GM23248 (cell line): ENCODE measurements around the gene SPRR2D. TPM values are rescaled to one million over a fixed set of nuclear protein-coding genes. Genes with fewer than 3 reads are reported as not detected.

Experiments used
- DNase-seq: peaks from one replicate; pipeline ENCODE4 v3.0.0-alpha.2; 2015
- H2AFZ ChIP-seq: fragments of 200-600 bp; sonication (generic); 2 replicates; pipeline ENCODE4 v1.6.1; 2016; ENCODE audit warnings: antibody characterized with exemption
- H3F3A ChIP-seq: fragments of 200-600 bp; sonication (generic); 2 replicates; pipeline ENCODE4 v1.6.1; 2016; ENCODE audit warnings: mild to moderate bottlenecking, antibody characterized with exemption, mixed run types; ENCODE audit not compliant: insufficient read depth
- H3K27ac ChIP-seq: fragments of 200-600 bp; sonication (generic); 2 replicates; pipeline ENCODE4 v1.5.1; 2016; ENCODE audit warnings: mild to moderate bottlenecking
- H3K27me3 ChIP-seq: fragments of 200-600 bp; sonication (generic); replicated peaks from 2 replicates; pipeline ENCODE4 v1.6.1; 2016; ENCODE audit warnings: mild to moderate bottlenecking; ENCODE audit not compliant: insufficient read depth
- H3K36me3 ChIP-seq: fragments of 200-600 bp; sonication (generic); 2 replicates; pipeline ENCODE4 v1.6.1; 2016; ENCODE audit warnings: low read depth, mild to moderate bottlenecking
- H3K4me1 ChIP-seq: fragments of 200-600 bp; sonication (generic); 2 replicates; pipeline ENCODE4 v1.6.1; 2016; ENCODE audit warnings: mild to moderate bottlenecking; ENCODE audit not compliant: insufficient read depth
- H3K4me2 ChIP-seq: fragments of 200-600 bp; sonication (generic); one replicate; pipeline ENCODE4 v1.6.1; 2016; ENCODE audit warnings: mild to moderate bottlenecking; ENCODE audit not compliant: unreplicated experiment
- H3K4me3 ChIP-seq: fragments of 200-600 bp; sonication (generic); 2 replicates; pipeline ENCODE4 v1.5.1; 2016; ENCODE audit warnings: mild to moderate bottlenecking
- H3K79me2 ChIP-seq: fragments of 200-600 bp; sonication (generic); 2 replicates; pipeline ENCODE4 v1.6.1; 2016; ENCODE audit warnings: mild to moderate bottlenecking; ENCODE audit not compliant: insufficient read depth
- H3K9ac ChIP-seq: fragments of 200-600 bp; sonication (generic); 2 replicates; pipeline ENCODE4 v1.6.1; 2016; ENCODE audit warnings: mild to moderate bottlenecking
- H3K9me2 ChIP-seq: fragments of 200-600 bp; sonication (generic); 2 replicates; pipeline ENCODE4 v1.6.1; 2016; ENCODE audit warnings: mixed run types, mild to moderate bottlenecking, moderate library complexity; ENCODE audit not compliant: insufficient read depth
- H3K9me3 ChIP-seq: fragments of 200-600 bp; sonication (generic); one replicate; pipeline ENCODE4 v1.6.1; 2017; ENCODE audit warnings: low read depth
- H4K20me1 ChIP-seq: fragments of 200-600 bp; sonication (generic); 2 replicates; pipeline ENCODE4 v1.6.0; 2016; ENCODE audit not compliant: insufficient read depth
- EZH2 ChIP-seq: fragments of 200-600 bp; sonication (generic); IDR thresholded peaks from 2 replicates; pipeline ENCODE4 v1.6.1; 2018; ENCODE audit warnings: antibody characterized with exemption, mild to moderate bottlenecking; ENCODE audit not compliant: insufficient read depth, poor library complexity, severe bottlenecking
- EZH2phosphoT487 ChIP-seq: fragments of 200-600 bp; sonication (generic); IDR thresholded peaks from 2 replicates; pipeline ENCODE4 v1.6.1; 2018; ENCODE audit warnings: antibody characterized with exemption, moderate library complexity, mild to moderate bottlenecking, low read depth; ENCODE audit not compliant: insufficient read depth
- WGBS, 2 experiments: methylation state at CpG; one replicate each; pipeline ENCODE4 v1.1.6; 2015 to 2017; ENCODE audit warnings: low lambda C conversion rate in 2 of 2, low coverage in 1 of 2; ENCODE audit errors: missing lambda C conversion rate in 2 of 2; 5-methylcytosine and 5-hydroxymethylcytosine counted together
- in situ Hi-C: fragments of 300-500 bp; cut with MboI; formaldehyde crosslinking; loops from 2 replicates; pipeline ENCODE4 v1.15.0; 2020
- polyA plus RNA-seq: library from polyadenylated mRNA; unstranded; fragments of >200 nt; fragmentation: Nextera tagmentation; extraction: Ambion mirVana; gene quantifications from 2 replicates; pipeline ENCODE4 v1.2.1, GENCODE V29; 2016
- total RNA-seq: library from RNA; depleted of rRNA; stranded (reverse); fragments of >200 nt; shearing (Covaris generic); gene quantifications from 2 replicates; pipeline ENCODE4 v1.2.3, GENCODE V29; 2014; rRNA removed

SPRR2D gene
- total RNA-seq, result not detected in 2 replicates
- not detected in 2 replicates for polyA plus RNA-seq

DNA sequence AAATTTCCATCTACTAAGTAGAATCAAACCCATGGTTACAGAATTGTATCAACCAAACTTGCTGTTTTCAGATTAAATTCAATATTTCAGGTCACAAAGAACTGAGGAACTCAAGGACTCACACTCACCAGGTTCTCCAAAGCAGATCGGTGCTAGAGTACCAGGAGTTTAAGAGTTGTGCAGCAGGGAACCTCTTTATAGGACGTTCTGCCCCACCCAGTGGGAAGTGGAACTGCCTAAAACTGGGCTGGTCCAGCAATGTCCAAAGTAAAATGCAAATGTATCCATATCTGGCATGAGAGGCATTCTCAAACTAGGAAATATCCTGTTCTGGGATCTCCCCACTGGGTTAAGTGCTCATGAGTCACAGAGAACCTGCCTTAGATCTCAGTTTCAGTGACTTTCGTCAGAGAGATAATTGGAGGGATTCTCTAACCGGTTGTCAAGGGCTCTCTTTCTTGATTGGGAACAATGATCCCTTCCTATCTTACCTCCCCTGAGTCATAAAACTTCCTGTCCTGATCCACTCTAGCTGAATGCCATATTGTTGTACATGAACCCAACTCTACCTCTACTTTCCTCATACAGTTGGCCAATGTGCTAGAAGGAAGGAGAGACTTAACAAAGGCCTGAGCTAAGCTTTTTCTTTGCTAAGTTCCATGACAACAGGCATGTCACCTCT is at the start of gene SPRR2D:
Gene SPRR2D (minus strand): TSS at position 171 of the 682 bp plus-strand sequence. CDS start 774 bp downstream, outside the sequence.
- no peak within 1 kb of the TSS for H3K27ac ChIP-seq
- no peaks in the 10 kb centered on the region for H3F3A ChIP-seq
- H4K20me1 ChIP-seq, result no peaks in the 10 kb centered on the region
- 25 to 37% methylated on average over 4 of the region's 4 CpGs for WGBS, 2 experiments
- no peak within 1 kb of the TSS for H3K9ac ChIP-seq
- no peaks in the 10 kb centered on the region for H3K36me3 ChIP-seq
- H3K79me2 ChIP-seq, result no peaks in the 10 kb centered on the region
- TF ChIP-seq EZH2 (no peak), EZH2phosphoT487 (no peak)
- no peak within 1 kb of the TSS for H3K4me2 ChIP-seq
- no peaks in the 10 kb centered on the region for H3K9me3 ChIP-seq
- no peak within 1 kb of the TSS for H2AFZ ChIP-seq
- H3K9me2 ChIP-seq, result no peaks in the 10 kb centered on the region
- peaks cover 10% of the 10 kb centered on the region for H3K27me3 ChIP-seq
- no peak for DNase-seq
- in situ Hi-C loops, result no loop called here
- H3K4me3 ChIP-seq, result no peak within 1 kb of the TSS
- H3K4me1 ChIP-seq, result no peaks in the 10 kb centered on the region

DNA sequence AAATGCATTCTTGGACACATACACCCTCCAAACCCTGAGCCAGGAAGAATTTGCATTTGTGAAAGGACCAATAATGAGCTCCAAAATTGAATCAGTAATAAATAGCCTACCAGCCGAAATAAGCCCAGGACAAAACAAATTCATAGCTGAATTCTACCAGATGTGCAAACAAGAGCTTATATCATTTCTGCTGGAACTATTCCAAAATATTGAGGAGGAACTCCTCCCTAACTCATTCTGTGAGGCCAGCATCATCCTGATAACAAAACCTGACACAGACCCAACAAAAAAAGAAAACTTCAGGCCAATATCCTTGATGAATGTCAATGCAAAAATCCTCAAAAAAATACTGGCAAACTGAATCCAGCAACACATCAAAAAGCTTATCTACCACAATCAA is 46.7 kb upstream of the SPRR2D start:
- no peak overlapping the region for H3K4me3 ChIP-seq
- H3K9me3 ChIP-seq, result no peaks in the 10 kb centered on the region
- in situ Hi-C loops, result no loop called here
- H2AFZ ChIP-seq, result no peak overlapping the region
- H4K20me1 ChIP-seq, result no peaks in the 10 kb centered on the region
- no peaks in the 10 kb centered on the region for H3K79me2 ChIP-seq
- TF ChIP-seq EZH2 (no peak), EZH2phosphoT487 (no peak)
- H3K9me2 ChIP-seq, result no peaks in the 10 kb centered on the region
- no peak overlapping the region for H3K27ac ChIP-seq
- 20 to 34% methylated on average over 1 of the region's 1 CpG for WGBS, 2 experiments
- H3K4me2 ChIP-seq, result no peak overlapping the region
- H3F3A ChIP-seq, result no peaks in the 10 kb centered on the region
- no peaks in the 10 kb centered on the region for H3K4me1 ChIP-seq
- no peaks in the 10 kb centered on the region for H3K36me3 ChIP-seq
- no peak for DNase-seq
- H3K9ac ChIP-seq, result no peak overlapping the region
- H3K27me3 ChIP-seq, result no peaks in the 10 kb centered on the region

GRCh38 chr1:153081736-153082135 is 40.8 kb upstream of the SPRR2D start:
- in situ Hi-C loops, result no loop called here

DNA sequence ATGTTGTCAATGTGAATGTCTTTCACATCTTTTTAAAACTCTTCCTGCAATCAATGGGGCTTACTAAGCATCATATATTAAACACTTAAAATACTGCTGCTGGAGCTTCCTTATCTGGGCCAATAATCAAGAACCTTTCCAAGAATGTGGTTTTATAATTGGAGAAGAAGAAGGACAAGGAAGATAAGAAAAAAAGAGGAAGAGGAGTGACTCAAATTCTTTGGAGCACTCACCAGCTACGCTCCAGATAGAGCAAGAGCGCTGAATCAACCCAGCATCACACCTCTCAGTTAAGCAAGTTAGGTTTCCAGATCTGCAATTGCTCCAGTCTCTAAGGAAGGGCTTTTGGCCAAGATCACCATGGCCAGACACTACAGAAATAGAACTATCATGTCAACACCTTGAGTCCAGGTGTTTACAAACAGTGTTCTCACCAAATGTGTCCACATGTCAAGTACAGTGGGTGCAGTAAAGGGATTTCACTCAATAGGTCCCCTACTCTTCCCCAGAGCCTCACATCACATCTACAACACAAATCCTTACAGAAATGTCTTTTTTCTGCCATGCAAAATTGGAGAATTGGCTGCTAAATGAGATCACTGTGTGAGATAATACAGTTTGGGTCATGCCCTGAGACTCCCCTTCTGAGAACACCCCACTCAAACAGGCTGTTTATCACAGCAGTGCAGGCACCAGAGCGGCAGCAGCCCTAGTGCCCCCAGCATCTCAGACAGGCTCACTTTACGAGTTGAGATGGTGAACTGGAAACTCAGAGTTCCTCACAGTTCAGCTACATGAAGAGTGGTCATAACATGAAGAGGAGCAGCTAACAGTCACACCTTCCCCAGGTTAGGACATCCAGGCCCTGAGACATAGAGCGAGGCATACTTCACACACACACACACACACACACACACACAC is 32.1 kb upstream of the SPRR2D start:
- TF ChIP-seq EZH2 (no peak), EZH2phosphoT487 (no peak)
- Histone ChIP-seq H3K27me3 (peaks cover 3% of the 10 kb centered on the region; the same call in 1 of the 2 replicates), H3K4me1 (no peaks in the 10 kb centered on the region), H3K9me2 (no peaks in the 10 kb centered on the region), H3K79me2 (no peaks in the 10 kb centered on the region), H3K9ac (no peak overlapping the region), H3K36me3 (no peaks in the 10 kb centered on the region), H3K4me2 (no peak overlapping the region), H2AFZ (no peak overlapping the region), H3F3A (no peaks in the 10 kb centered on the region), H3K4me3 (no peak overlapping the region), H3K9me3 (no peaks in the 10 kb centered on the region), H3K27ac (no peak overlapping the region), H4K20me1 (no peaks in the 10 kb centered on the region)
- in situ Hi-C loops, result no loop called here
- 21% methylated on average over 5 of the region's 5 CpGs for WGBS, 2 experiments
- DNase-seq, result no peak

More at GRCh38 chr1:153081736-153082135, 40.8 kb upstream of the SPRR2D start:
- Histone ChIP-seq H3K27me3 (no peaks in the 10 kb centered on the region), H3K9me2 (no peaks in the 10 kb centered on the region), H3K79me2 (no peaks in the 10 kb centered on the region), H2AFZ (no peak overlapping the region), H3K4me3 (no peak overlapping the region), H3K4me2 (no peak overlapping the region), H4K20me1 (no peaks in the 10 kb centered on the region), H3K27ac (no peak overlapping the region), H3K9ac (no peak overlapping the region), H3K36me3 (no peaks in the 10 kb centered on the region), H3K9me3 (no peaks in the 10 kb centered on the region), H3K4me1 (no peaks in the 10 kb centered on the region), H3F3A (no peaks in the 10 kb centered on the region)
- no peak for TF ChIP-seq EZH2
- no peak for TF ChIP-seq EZH2phosphoT487
- DNase-seq, result no peak
- 29 to 32% methylated on average over 3 of the region's 3 CpGs for WGBS, 2 experiments
